ENCODE data around the gene ALLC. TPM values are rescaled to one million over a fixed set of nuclear protein-coding genes. Genes with fewer than 3 reads are reported as not detected.

The ALLC gene
- total RNA-seq, 1 donor from 2014 or later, result not detected

- H3K36me3 ChIP-seq (ENCODE audit: control insufficient read depth, insufficient read depth, low read length), result no peaks in the 10 kb centered on the region
- TF ChIP-seq CTCF (IDR thresholded peaks at IDR 0.05; ENCODE audit: insufficient read depth, low read length, severe bottlenecking), result no peak
- no peaks in the 10 kb centered on the region for H3K27me3 ChIP-seq (ENCODE audit: control insufficient read depth, insufficient read depth, low read length)
- DNase-seq (ENCODE audit: low read depth) (no peak), FAIRE-seq (no peak)
- no peak overlapping the region for H3K4me3 ChIP-seq (ENCODE audit: low read depth, low read length)
These were observed 45.9 kb downstream of the ALLC start for GRCh38 chr2:3703757-3704355.

DNA sequence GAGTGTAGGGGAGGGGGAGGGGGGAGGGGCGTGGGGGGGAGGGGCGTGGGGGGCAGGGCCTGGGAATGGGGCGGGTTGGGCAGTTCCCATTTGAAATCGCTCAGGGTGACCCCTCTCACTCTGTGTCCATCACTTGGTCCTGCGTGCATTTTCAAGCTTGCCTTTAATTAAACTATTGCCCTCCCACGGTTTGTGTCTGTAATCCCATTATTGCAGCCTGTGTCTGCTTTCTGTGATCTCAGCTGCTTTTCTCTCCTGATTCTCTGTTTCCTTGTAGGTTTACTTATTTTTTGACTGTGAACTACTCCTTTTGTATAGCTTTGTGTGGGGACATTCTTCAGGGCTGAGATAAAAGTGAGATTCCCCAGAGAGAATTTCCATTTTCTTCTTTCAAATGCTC, 46.7 kb downstream of the ALLC start:
- TF ChIP-seq CTCF (IDR thresholded peaks at IDR 0.05; ENCODE audit: insufficient read depth, low read length, severe bottlenecking), result no peak
- FAIRE-seq (no peak), DNase-seq (ENCODE audit: low read depth) (no peak)
- Histone ChIP-seq H3K27me3 (ENCODE audit: control insufficient read depth, insufficient read depth, low read length) (no peaks in the 10 kb centered on the region), H3K4me3 (ENCODE audit: low read depth, low read length) (no peak overlapping the region), H3K36me3 (ENCODE audit: control insufficient read depth, insufficient read depth, low read length) (no peaks in the 10 kb centered on the region)

- no peaks in the 10 kb centered on the region for H3K27me3 ChIP-seq (ENCODE audit: control insufficient read depth, insufficient read depth, low read length)
- no peak for TF ChIP-seq CTCF (IDR thresholded peaks at IDR 0.05; ENCODE audit: insufficient read depth, low read length, severe bottlenecking)
- H3K36me3 ChIP-seq (ENCODE audit: control insufficient read depth, insufficient read depth, low read length), result no peaks in the 10 kb centered on the region
- no peak for FAIRE-seq
- H3K4me3 ChIP-seq (ENCODE audit: low read depth, low read length), result no peak overlapping the region
- no peak for DNase-seq (ENCODE audit: low read depth)
These were observed 47.8 kb downstream of the ALLC start for GRCh38 chr2:3705782-3706181.

DNA sequence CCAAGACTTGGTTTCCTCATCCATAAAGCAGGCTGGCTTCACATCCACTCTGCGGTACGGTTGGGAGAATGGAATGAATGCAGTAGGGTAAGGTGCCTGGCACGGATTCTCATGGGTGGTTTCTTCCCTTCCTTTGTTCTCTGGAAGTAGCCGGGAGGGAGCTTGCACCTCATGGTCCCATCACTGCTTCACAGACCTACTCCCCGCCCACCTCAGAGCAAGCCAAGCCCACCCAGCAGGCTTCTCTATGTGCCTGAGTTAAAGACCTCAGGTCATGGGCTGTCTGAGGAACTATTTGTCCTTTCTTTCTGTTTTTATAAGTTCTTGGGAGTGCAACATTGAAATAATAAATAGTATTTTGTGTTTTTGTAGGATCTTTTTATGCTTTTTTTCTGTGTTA, 48.9 kb downstream of the ALLC start:
- no peaks in the 10 kb centered on the region for H3K27me3 ChIP-seq (ENCODE audit: control insufficient read depth, insufficient read depth, low read length)
- TF ChIP-seq CTCF (IDR thresholded peaks at IDR 0.05; ENCODE audit: insufficient read depth, low read length, severe bottlenecking), result no peak
- no peaks in the 10 kb centered on the region for H3K36me3 ChIP-seq (ENCODE audit: control insufficient read depth, insufficient read depth, low read length)
- FAIRE-seq (no peak), DNase-seq (ENCODE audit: low read depth) (no peak)
- H3K4me3 ChIP-seq (ENCODE audit: low read depth, low read length), result no peak overlapping the region

DNA sequence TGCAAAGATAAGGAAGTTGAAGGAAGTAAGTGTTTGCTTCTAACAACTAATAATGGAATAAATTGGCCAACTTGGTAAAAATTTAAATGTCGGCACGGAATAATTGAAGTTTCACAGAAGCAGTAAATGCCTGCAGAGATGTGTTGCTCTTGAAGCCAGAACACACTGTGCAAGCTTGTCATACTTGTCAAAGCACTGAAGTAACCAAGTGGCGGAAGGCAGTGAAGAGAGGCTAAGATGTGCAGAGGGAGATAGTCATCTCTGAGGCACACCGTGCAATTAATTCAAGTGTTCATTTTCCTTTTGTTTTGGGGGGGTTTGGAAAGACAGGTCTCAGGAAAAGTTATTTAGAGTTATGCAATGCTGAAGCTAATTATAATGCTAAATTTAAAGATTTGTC, 50.6 kb downstream of the ALLC start:
- no peak for TF ChIP-seq CTCF (IDR thresholded peaks at IDR 0.05; ENCODE audit: insufficient read depth, low read length, severe bottlenecking)
- DNase-seq (ENCODE audit: low read depth), result no peak
- Histone ChIP-seq H3K27me3 (ENCODE audit: control insufficient read depth, insufficient read depth, low read length) (no peaks in the 10 kb centered on the region), H3K4me3 (ENCODE audit: low read depth, low read length) (no peak overlapping the region), H3K36me3 (ENCODE audit: control insufficient read depth, insufficient read depth, low read length) (no peaks in the 10 kb centered on the region)
- FAIRE-seq, result no peak

- Histone ChIP-seq H3K36me3 (ENCODE audit: control insufficient read depth, insufficient read depth, low read length) (no peaks in the 10 kb centered on the region), H3K27me3 (ENCODE audit: control insufficient read depth, insufficient read depth, low read length) (no peaks in the 10 kb centered on the region), H3K4me3 (ENCODE audit: low read depth, low read length) (no peak overlapping the region)
- DNase-seq (ENCODE audit: low read depth) (no peak), FAIRE-seq (no peak)
- TF ChIP-seq CTCF (IDR thresholded peaks at IDR 0.05; ENCODE audit: insufficient read depth, low read length, severe bottlenecking), result no peak
These were observed 51.2 kb downstream of the ALLC start for GRCh38 chr2:3709225-3709624.
